ENCODE measurements around the gene PTRH1.
A peak's percentile ranks its signal among the peaks of the same experiment; 100 is the strongest.
"Not testable (repeated sequence)": the region's sequence is repeated elsewhere in the genome, so short reads cannot be mapped to it uniquely, and the experiment has no call there.

PTRH1 gene

GRCh38 chr9:127715470-127716337 is at the start of gene PTRH1, which contains the start of gene TTC16:
PTRH1 (minus strand) TSS chr9:127715663; CDS start chr9:127715639, 24 bp downstream.
TTC16 (plus strand) TSS chr9:127716079; CDS start chr9:127716146, 67 bp downstream.
- peak; percentile 99 for DNase-seq

DNA sequence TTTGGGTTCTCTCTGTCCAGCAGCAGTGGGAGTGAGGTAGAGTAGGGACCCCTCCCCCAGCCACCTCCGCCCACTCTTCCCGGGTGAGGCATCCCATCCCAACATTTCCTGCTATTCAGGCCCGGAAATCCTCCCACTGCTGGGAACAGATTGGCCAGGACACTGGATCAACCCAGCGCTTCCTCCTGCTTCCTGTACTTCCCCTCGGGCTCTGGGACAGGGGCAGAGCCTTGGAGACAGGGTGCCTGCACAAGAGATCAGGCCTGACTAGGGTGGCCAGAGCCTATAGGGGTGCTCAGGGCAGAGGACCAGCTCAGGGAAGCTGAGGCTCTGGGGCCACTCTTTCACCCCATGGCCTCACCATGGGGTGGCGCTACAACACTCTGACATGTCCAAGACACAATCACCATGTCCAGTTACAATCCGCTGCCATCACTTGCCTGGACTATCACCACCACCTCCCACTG is 48.5 kb upstream of the PTRH1 start:
- DNase-seq, result no peak

- no peak for DNase-seq
These were observed 46.7 kb upstream of the PTRH1 start for GRCh38 chr9:127762111-127762676.

DNA sequence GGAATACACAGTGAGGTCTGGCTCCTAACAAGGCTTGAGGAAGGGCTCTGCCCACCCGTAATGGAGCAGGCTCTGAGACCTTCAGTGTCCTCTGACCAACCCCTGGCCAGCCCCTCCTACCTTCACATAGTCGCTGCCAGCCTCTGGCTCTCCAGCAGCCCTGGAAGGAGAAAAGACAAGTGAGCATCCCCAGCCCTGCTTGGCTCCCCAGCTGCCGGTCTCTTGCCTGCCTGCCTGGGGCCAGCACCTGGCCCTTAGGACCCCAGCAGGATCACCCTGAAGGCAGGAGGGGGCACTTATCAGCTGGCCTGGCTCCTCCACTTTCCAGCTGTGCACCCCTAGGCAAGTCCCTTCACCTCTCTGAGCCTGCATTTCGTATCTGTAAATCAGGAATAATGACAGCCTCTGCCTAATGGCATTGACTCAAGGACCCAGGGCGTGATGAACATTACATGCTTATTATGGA is 46.1 kb upstream of the PTRH1 start:
- DNase-seq, result no peak

DNA sequence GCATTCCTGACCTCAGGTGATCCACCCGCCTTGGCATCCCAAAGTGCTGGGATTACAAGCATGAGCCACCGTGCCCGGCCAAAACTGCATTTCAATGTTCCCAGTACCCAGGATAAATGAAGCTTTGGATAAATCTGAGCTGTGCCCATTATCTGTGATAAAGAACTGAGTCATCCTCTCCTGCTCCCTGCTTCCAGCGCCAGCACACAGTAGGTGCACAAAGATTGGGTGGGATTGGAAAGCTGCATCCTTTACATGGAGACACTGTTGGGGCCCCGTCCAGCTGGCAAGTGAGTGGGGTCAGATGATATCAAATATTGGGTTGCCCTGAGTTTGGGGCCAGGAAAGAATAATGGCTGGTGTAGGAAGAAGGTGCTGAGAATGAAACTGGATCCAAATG is 45.6 kb upstream of the PTRH1 start:
- DNase-seq, result no peak

GRCh38 chr9:127758843-127759242 is 43.4 kb upstream of the PTRH1 start:
- DNase-seq, result no peak

- not testable (repeated sequence) for DNase-seq
These were observed 41.3 kb upstream of the PTRH1 start for GRCh38 chr9:127756776-127757175.

- DNase-seq, result no peak
These were observed 40.8 kb upstream of the PTRH1 start for GRCh38 chr9:127756233-127756632.

DNA sequence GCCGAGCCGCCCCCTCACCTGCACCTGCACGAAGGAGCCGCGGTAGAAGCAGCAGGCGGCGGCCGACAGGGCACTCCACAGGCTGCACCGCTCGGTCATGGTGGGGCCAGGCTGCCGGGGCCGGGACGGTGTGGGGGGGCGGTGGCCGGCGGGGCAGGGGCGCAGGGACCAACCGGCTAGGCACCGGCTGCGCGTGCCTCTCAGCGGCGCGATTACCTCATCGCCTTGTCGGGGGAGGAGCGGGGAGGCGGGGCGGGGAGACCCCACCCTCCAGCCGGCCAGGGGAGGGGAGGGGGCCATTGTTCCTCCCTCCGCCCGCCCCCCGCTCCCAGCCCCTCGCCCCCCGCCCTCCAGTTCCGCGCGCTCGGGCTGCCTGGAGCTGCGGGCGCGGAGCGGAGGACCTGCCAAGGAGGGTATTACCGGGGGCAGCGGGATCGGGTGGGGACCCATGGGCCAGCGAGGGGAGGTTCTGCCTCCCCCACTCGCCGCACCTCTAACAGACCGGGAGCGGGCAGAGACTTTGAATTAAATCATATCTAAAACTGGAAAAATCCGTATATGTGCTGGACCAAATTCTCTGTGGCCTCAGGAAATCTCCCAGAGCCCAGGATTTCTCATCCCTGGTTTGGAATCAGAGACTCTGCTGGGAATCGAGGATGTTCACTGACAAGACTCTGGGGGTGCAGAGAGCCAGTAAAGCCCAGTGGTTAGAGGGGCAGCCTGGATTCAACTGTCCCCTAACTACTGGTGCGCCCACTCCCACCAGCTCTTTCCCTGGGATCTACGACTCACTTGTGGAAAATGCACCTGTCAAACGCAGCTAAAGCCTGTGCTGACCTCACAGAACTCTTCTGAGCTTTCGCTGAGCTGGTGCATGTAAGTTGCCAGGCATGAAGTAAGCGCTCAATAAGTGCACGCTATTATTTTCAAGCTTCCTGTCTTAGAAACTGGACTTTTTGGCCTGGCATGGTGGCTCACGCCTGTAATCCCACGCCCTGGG is 39.9 kb upstream of the PTRH1 start:
- DNase-seq, result peak; percentile 64

DNA sequence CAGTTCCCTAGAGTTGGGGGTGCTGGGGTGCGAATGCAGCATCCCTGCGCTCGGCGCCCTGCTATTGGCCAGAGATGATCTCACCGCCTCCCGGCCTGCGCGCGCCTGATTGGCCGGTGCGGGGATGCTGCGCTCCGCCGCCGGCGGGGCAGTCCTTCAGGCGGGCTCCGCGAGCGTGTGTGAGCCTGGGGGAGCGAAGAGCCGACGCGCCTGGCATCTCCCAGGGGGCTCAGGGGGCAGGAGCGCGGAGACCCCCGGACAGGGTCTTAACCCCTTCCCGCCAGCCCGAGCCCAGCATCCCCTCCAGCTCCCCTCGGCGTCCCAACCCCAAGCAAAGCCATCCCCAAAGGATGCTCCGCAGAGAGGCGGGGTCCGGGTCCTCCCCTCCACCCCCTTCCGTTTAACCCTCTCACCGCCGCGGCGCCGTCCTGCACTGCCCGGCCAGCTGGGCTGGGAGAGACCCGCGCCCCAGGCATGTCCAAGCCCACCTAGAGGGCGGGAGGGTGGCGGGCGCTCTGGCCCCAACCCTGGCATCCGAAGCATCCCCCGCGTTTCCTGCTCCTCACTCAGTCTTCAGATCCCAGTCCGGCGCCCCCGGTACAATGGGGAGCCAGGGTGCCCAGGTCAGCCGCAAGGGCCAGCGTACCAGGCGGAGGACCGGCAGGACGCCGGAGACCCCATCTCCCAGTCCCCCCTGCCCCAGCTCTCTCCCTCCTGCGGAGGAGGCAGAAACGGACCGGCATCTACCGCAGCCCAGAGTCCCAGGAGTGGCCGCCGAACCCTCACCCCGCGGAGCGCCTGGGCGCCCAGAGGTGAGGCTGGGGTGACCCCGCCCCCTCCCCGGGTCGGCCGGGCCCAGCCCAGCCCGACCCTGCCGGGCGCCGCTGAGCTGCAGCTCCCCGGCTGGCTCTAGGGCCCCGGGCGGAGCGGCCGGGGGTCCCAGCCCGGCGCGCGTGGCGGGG is 38.9 kb upstream of the PTRH1 start:
- peak; percentile 93 for DNase-seq

- no peak for DNase-seq
These were observed 38.2 kb upstream of the PTRH1 start for GRCh38 chr9:127753622-127754021.

DNA sequence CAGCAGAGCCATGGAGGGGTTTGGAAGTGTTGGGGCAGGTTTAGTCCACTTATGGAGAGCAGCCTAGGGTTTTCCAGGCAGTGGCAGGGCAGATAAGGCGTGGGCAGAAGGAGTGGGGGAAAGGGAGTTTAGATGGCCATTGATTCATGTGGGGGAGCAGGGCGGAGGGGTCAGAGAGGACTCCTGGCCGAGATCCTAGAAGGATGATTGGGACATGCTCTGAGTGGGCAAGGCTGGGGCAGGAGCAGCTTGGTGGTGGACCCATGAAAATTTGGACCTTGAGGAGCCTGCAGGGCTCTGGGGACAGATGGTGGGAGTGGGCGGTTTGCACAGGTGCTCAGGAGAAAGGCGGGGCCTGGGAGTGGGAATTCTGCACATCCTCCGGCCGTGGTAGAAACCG is 37.7 kb upstream of the PTRH1 start:
- no peak for DNase-seq

DNA sequence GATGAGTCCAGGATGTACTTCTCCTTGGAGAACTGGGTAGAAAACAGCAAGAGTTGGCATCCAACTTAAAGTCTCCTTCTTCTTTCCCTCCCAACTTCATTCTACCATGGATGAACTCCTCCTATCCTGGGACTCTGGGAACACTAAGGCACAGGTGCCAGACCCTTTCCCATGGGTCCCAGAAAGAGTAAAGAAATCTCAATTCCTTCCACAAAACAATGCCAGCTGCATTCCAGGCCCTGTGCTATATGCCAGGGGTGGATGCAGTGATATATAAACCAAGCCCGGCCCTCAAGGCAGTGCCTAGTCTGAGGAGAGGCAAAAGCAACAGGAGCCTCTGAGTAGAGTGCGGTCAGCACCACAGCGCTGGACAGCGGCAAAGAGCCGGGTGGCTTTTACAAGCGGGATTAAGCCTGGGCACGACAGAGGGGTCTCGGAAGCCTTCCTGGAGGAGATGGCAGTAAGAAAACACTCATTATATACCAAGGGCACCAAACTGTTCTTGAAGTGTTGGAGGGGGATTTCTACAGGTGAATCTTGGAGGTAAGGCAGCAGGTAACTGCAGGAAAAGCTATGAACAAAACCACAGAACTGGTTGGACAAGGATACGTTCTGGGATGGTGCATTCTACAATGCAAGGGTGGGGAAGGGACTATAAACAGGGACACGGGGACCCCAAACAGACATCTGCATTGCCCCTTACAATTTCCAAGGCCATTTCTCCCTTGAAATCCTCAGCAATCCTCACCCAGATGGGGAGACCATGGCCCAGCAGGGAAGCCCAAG is 36.0 kb upstream of the PTRH1 start:
- no peak for DNase-seq

DNA sequence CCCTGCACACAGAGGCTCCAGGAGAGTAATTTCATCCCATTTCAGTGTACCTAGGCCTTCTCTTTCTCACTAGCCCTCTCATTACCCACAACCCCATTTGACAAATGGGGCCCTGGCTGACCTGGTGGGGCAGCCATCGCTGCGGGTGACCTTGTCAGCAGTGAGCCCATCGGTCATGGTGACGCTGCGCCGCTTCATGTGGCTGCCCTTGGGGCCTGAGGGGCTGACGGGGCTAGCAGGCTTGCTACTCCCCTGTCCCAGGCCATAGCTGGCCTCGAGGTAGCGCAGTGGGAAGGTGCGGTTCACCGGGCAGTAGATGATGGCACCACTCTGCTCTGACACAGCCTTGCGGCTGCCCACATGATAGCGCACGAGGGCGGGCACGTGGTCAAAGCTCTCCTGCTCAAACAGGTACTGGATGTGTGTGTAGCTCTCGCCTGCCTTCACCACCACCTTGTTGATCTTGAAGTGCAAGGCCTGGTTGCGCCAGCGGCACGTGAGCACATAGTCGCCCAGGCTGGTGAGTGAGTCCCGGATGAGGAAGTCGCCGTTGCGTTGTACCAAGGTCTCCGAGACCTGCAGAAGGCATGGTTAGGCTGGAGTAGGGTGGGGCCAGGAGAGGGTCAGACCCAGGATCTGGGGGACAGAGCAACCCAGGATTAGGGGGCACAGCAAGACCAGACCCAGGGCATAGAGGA is 33.8 kb upstream of the PTRH1 start:
- no peak for DNase-seq

DNA sequence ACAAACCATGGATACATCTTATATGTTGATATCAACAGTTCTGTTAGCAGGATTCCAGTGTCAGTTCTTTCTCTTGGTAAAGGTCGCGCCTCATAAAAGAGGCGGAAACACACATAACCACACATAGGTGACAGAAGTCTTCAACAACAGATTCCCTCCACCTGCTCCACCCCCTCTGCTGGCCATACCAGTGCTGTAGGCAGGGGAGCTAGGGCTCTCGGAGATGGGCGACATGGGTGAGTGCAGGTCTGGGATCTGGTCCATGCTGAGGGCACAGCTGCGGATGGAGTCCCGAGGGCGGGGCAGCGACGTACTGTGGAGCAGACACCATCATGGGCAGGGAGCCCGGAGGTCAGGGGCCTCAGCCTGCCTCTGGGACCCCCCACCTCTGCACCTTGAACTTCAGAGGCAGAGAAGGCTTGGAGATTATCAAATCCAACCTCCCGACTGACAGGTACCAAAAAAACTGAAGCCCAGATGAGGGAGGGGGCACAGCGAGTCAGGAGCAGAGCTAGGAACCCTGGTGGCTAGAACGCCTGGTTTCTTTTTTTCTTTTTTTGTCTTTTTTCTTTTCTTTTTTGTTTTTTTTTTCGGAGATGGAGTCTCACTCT is 31.6 kb upstream of the PTRH1 start:
- no peak for DNase-seq

- DNase-seq, result no peak
These were observed 29.1 kb upstream of the PTRH1 start for GRCh38 chr9:127744398-127745110.

- peak; percentile 95 for DNase-seq
These were observed 27.1 kb upstream of the PTRH1 start for GRCh38 chr9:127742435-127743088.

DNA sequence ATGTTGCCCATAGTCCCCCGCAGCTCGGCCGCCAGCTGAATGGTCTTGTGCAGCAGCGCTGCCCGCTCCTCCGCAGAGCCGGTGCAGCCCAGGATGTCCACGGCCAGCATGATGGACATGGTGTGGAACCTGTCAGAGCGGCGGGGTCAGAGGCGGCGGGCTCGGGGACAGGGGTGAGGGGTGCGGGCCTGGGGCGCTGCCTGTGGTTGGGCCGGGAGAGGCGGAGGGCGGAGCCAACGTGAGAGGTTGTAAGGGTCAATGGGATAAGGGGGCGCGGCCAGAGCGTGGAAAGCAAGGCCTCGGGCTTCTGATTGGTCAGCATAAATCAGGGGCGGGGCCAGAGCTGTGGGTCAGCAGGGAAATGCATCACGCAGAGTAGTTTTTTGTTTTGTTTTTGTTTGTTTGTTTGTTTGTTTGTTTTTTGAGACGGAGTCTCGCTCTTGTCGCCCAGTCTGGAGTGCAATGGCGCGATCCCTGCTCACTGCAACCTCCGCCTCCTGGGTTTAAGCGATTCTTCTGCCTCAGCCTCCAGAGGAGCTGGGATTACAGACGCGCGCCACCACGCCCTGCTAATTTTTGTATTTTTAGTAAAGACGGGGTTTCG is 26.5 kb upstream of the PTRH1 start:
- DNase-seq, result peak; percentile 92
